ENCODE results near the gene CHCHD3. TPM values are rescaled to one million over a fixed set of nuclear protein-coding genes. Genes with fewer than 3 reads are reported as not detected.

The CHCHD3 gene
- total RNA-seq, 2 donors from 2014 or later = 88.3 to 154 TPM

DNA sequence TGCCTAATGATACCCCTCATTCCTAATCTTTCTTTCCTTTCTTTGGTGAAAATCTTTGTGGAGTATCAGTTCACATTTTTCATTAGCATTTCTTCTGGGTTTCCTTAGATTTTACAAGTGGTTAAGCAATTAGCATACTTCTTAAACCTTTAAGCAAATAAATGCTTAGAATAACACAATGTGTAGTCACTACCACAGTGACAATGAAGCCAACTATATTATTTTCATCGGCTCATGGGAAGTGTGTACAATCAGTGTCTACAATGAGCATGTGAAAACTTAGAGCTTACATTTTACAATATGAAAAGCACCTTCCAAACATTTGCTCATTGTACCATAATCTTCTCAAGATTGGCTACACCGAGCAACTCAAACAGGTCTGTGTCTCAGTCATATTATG, 329.5 kb downstream of the CHCHD3 start:
- Histone ChIP-seq H3K4me1 (peaks cover 0 to 12% of the 10 kb centered on the region in 2 donors), H3K36me3 (no peaks in the 10 kb centered on the region)
- TF ChIP-seq, protein P1, sequence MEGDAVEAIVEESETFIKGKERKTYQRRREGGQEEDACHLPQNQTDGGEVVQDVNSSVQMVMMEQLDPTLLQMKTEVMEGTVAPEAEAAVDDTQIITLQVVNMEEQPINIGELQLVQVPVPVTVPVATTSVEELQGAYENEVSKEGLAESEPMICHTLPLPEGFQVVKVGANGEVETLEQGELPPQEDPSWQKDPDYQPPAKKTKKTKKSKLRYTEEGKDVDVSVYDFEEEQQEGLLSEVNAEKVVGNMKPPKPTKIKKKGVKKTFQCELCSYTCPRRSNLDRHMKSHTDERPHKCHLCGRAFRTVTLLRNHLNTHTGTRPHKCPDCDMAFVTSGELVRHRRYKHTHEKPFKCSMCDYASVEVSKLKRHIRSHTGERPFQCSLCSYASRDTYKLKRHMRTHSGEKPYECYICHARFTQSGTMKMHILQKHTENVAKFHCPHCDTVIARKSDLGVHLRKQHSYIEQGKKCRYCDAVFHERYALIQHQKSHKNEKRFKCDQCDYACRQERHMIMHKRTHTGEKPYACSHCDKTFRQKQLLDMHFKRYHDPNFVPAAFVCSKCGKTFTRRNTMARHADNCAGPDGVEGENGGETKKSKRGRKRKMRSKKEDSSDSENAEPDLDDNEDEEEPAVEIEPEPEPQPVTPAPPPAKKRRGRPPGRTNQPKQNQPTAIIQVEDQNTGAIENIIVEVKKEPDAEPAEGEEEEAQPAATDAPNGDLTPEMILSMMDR (IDR thresholded peaks at IDR 0.05) = no peak

DNA sequence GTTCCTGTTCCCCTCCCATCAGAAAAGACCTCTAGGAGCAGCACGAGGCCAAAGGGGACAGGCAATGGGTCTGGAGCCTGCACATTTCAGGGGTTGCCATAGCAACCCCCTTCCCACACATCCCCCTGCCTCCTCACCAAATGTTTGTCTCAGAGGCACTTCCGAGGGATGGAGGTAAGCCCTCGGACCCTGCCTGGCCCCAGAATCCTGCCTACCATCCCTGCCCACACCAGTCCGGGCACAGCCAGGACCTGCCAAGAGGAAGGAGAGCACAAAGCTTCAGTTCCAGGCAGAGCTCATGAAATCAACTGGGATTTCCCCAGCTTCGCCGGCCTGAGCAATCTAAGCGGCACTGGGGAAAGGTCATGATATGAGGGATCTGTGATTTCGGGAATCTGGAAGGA, 330.6 kb downstream of the CHCHD3 start:
- DNase-seq (ENCODE audit: low spot score) = no peak
- no peaks in the 10 kb centered on the region for H3K36me3 ChIP-seq
- H3K27me3 ChIP-seq = no peaks in the 10 kb centered on the region
- H3K4me3 ChIP-seq = no peak overlapping the region
- H3K4me1 ChIP-seq = peaks cover 0 to 12% of the 10 kb centered on the region in 2 donors
- no peaks in the 10 kb centered on the region for H3K9me3 ChIP-seq
- TF ChIP-seq, protein P1 (IDR thresholded peaks at IDR 0.05) = no peak
- no peak overlapping the region for H3K27ac ChIP-seq

More for the DNA sequence above, 329.5 kb downstream of the CHCHD3 start:
- no peak for DNase-seq (ENCODE audit: low spot score)
- Histone ChIP-seq H3K9me3 (no peaks in the 10 kb centered on the region), H3K27me3 (no peaks in the 10 kb centered on the region), H3K4me3 (no peak overlapping the region), H3K27ac (no peak overlapping the region)

DNA sequence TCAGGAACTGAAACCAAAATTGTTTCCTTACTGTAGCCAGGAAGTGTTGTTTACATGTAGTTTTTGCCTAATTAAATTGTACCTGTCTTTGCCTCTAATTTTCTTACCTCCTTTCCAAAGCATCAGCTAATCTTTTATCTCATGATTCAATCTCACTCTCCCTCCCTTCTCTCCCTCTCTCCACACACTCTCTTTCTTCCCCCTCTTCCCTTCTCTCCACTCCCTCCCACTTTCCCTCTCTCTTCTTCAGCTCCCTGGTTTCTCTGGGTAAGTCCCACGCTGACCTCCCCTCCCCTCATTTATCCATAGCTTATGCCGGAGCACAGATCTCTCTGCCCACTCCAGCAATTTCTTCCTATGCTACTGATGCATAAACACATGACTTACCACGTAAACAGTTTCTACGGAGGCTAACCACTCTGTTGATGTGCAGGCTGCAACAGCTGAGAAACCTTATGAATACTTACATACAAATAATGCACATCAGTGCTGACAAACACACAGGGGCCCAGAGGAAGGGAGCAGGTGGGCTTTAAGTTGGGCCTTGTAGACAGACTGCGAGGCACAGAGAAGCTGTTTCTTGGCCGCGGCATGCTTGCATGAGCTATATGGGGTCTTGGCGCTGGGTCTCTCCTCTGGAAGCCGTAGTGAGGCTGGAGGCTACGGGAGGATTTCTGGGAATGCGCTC, 331.2 kb downstream of the CHCHD3 start:
- H3K36me3 ChIP-seq = no peaks in the 10 kb centered on the region
- TF ChIP-seq, protein P1 (IDR thresholded peaks at IDR 0.05) = no peak
- DNase-seq (ENCODE audit: low spot score) = no peak
- H3K27ac ChIP-seq = no peak overlapping the region
- H3K27me3 ChIP-seq = no peaks in the 10 kb centered on the region
- H3K4me3 ChIP-seq = no peak overlapping the region
- H3K4me1 ChIP-seq = peaks cover 0 to 12% of the 10 kb centered on the region in 2 donors
- H3K9me3 ChIP-seq = no peaks in the 10 kb centered on the region

DNA sequence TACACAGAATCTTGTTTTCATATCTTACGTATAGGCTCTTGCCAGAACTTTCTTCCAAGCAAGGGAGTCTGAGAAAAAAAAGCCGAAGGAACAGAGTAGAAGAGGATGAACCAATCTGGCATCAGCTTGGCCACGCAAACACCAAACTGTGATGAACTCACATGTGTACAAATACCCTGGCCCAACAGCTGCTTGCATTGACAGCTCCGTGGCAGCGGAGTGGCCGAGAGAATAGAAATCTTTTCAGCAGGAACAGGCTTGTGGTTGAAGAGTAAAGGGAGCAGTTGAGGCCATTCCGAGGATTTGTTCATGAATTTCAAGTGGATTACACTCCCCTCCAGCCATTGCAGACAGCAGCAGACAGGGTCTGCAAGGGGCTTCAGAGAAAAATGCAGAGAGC, 331.8 kb downstream of the CHCHD3 start:
- Histone ChIP-seq H3K4me3 (no peak overlapping the region), H3K36me3 (no peaks in the 10 kb centered on the region), H3K4me1 (peaks cover 0 to 12% of the 10 kb centered on the region in 2 donors), H3K27me3 (no peaks in the 10 kb centered on the region), H3K9me3 (peaks cover 0 to 5% of the 10 kb centered on the region in 2 donors), H3K27ac (no peak overlapping the region)
- TF ChIP-seq, protein P1 (IDR thresholded peaks at IDR 0.05) = no peak
- peak; percentile 56 for DNase-seq (ENCODE audit: low spot score)

DNA sequence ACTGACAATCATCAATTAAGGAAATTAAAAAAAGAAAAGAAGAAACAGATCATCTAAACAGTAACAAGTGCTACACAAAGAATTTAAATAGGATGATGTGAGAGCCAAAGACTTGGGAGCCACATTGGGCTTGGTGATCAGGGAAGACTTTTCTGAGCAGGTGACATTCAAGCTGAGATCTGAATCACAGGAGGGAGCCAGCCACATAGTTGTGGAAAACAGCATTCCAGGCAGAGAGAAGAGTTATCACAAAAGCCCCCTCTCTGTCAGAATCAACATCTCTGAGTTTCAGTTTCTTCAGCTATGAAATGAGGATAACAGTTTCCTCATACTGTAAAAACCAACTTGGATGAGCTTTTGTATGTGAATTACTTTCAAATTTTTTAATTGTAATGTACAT, 336.4 kb downstream of the CHCHD3 start:
- Histone ChIP-seq H3K27ac (no peak overlapping the region), H3K4me1 (peaks cover 0 to 4% of the 10 kb centered on the region in 2 donors), H3K4me3 (no peak overlapping the region), H3K27me3 (no peaks in the 10 kb centered on the region), H3K9me3 (peaks cover 0 to 26% of the 10 kb centered on the region in 2 donors), H3K36me3 (no peaks in the 10 kb centered on the region)
- TF ChIP-seq, protein P1 (IDR thresholded peaks at IDR 0.05) = no peak
- no peak for DNase-seq (ENCODE audit: low spot score)

DNA sequence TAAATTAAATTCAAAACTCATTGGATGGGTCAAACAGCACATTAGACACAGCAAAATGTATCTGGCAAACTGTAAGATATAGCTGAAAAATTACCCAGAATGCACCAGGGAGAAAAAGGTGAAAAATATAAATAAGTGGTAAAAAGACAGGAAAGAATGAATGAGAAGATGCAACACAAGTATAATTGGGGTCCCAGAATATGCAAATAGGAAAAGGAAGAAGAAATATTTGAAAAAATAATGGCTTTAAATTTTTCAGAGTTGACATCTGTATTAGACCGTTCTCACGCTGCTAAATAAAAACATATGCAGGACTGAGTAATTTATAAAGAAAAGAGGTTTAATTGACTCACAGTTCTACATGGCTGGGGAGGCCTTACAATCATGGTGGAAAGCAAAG, 337.9 kb downstream of the CHCHD3 start:
- H3K27me3 ChIP-seq = no peaks in the 10 kb centered on the region
- H3K4me1 ChIP-seq = no peaks in the 10 kb centered on the region
- TF ChIP-seq, protein P1 (IDR thresholded peaks at IDR 0.05) = no peak
- no peaks in the 10 kb centered on the region for H3K36me3 ChIP-seq
- no peak overlapping the region for H3K4me3 ChIP-seq
- no peak for DNase-seq (ENCODE audit: low spot score)
- H3K9me3 ChIP-seq = peaks cover 0 to 26% of the 10 kb centered on the region in 2 donors
- no peak overlapping the region for H3K27ac ChIP-seq
